Activated CD8-positive, alpha-beta memory T cell treated with anti-CD3 and anti-CD28 coated beads for 1 hour (primary cell): ENCODE data around the gene ZNF213.
A peak's percentile ranks its signal among the peaks of the same experiment; 100 is the strongest.
"Not testable (repeated sequence)": the region's sequence is repeated elsewhere in the genome, so short reads cannot be mapped to it uniquely, and the experiment has no call there.

ENCODE experiments used
- DNase-seq, 2 donors: peaks; one replicate each; pipeline ENCODE4 v3.0.0-alpha.2; 2020; ENCODE audit warnings: low read depth in 1 of 2; ENCODE audit errors: extremely low read depth in 1 of 2

Gene ZNF213

DNA sequence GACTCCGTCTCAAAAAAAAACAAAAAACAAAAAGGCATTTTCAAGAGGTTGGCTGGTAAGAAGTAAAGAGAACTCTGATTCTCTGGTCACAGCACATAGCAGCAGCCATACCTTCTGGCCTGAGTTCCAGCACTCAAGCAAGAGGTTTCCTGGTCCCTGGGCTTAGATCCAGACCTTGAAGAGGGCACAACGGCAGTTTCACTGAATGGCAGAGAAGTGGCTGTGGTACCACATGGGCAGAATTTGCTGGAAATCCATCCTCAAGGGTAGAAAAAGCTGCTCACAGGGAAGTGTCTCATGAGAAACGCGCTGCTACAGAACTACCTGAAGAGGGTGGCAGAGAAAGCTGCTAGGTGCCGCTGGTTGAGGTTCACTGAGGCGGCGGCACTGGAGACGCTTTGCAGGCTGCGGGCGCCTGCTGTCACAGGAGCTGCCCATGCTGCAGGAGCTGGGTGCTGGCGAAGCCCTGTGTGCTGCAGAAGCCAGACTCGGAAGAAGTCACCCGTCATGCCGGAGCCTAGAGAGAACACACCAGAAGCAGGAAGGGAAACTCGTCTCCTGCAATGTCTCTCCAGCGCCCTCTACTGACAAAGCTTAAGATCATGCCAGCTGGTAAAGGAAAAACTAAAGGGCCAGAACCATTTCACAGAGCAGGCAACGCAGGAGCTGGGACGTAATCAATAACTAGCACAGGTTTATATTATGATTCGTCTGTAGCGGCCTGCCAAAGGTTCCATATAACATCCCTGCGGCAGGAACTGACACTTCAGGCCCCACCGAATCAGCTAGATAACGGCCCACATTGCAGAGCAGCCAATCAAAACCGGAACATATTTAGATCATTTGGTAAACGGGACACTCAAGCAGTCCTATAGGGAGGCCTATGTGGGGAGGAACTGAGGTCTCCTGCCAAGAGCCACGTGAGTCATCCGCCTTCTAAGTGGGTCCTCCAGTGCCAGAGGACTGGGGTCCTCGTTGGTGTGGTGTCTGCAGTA, 5.4 kb upstream of the ZNF213 start:
- DNase-seq, result peak; percentile 52 to 65

DNA sequence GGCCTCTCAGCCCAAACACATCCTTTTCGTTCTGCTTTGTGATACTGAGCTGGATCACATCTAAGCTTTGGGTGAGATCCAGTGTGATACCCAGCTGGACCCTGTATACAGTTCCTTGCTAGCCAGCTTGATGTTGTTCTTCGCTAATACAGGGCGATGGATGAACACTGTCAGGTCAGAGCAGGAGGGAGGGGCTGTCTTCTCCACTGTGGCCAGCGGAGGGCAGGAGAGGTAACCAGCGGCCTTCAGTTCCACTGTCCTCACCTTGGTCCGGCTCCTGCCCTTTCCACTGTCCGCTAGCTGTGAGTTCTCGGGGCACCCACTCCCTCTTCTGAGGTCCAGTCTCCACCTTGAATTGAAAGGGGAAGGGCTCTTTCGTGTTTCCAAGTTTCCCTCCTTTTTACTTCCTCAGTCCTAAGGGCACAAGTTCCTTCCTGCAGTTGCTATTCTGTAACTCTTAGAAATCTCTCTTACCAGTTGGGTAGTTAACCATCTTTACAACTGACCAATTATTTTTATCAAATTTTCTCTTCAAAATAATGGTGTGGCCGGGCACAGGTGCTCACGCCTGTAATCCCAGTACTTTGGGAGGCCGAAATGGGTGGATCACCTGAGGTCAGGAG, 3.0 kb upstream of the ZNF213 start:
- no peak for DNase-seq

- DNase-seq, result no peak
Observed at GRCh38 chr16:3133844-3134243, 985 bp upstream of the ZNF213 start.

DNA sequence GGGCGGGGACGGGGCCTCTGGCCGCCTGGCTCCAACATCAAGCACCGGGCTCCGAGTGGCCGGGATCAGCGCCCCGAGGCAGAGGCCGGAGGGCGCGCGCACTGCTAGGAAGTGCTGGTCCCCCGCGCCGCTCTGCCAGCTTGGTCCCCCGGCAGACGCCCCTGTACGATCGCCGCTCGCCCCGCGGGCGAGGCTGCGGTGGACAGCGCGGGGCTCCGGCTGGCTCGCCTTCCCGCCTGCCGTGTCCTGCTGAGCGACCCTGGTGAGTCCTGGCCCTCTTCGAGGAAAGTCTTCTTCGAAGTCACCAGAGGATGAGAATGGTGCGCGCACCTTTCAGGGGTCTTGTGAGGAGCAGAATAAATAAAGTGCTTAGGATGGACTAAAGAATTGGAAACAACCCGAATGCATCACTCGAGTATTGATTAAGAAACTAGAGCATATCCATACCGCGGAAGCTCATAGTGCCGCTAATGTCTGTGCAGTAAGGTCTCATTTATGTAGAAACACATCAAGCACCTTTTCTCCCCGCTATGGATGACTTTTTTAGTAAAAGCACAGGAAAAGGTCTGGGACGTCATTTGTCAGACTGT, 392 bp downstream of the ZNF213 start:
- DNase-seq, result no peak

DNA sequence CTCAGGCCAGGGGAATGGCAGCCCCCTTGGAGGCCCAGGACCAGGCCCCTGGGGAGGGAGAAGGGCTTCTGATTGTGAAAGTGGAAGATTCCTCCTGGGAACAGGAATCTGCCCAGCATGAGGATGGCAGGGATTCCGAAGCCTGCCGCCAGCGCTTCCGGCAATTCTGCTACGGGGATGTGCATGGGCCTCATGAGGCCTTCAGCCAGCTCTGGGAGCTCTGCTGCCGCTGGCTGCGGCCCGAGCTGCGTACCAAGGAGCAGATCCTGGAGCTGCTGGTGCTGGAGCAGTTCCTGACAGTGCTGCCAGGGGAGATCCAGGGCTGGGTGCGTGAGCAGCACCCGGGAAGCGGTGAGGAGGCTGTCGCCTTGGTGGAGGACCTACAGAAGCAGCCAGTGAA, 2.4 kb downstream of the ZNF213 start:
- DNase-seq, result no peak

GRCh38 chr16:3138342-3138741, 3.5 kb downstream of the ZNF213 start:
- no peak for DNase-seq

DNA sequence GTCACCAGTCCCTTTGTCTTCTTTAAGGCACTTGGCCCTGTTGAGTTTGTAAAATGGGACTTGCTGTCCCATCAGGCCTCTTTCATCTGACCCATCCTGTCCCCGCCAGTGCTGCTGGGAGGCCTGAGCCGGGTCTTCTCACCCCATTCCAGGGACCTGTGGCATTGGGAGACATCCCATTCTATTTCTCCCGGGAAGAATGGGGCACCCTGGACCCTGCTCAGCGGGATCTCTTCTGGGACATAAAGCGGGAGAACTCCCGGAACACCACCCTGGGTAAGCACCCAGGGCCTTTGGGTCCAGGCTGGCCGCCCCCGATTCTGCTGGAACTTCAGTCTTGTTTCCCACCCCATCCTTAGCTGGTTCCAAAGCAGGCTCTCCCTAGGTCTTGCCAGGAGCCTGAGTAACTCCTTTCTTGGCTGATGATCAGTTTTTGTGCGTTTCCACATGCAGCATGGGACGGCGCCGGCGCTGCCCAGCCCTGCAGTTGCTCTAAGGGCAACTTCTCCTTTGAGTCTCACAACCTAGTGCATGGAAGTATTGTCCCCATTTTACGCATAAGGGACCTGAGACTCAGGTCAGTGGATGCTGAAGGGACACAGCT, 4.1 kb downstream of the ZNF213 start:
- no peak for DNase-seq

DNA sequence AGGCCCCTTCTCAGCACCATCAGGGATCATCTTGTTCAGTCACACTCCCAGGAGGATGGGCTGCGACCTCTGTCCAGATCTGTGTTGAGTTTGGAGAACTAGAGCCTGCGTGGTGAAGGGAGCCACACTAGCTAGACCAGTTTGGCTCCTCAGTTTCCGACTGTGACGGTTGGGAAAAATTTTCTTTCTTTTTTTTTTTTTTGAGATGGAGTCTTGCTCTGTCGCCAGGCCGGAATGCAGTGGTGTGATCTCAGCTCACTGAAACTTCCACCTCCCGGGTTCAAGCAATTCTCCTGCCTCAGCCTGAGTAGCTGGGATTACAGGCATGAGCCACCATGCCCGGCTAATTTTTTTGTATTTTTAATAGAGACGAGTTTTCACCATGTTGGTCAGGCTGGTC, 4.7 kb downstream of the ZNF213 start:
- DNase-seq, result not testable (repeated sequence)

- no peak for DNase-seq
Observed at GRCh38 chr16:3140603-3141427, 6.0 kb downstream of the ZNF213 start.

- no peak for DNase-seq
Observed at GRCh38 chr16:3141781-3142311, 7.0 kb downstream of the ZNF213 start.

DNA sequence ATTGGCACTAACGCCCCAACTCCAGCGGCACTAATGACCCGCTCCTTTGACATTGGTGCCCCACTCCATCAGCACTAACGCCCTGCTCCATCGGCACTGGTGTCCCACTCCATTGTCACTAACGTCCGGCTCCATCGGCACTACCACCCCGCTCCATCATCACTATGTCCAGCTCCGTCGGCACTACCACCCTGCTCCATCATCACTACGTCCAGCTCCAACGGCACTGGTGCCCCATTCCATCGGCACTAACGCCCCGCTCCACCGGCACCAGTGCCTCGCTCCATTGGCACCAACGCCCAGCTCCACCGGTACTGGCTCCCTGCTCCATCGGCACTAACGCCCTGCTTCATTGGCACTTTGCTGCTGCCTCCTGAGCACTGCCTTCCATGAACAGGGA, 7.5 kb downstream of the ZNF213 start:
- DNase-seq, result no peak

- DNase-seq, result no peak
Observed at GRCh38 chr16:3142770-3143169, 7.9 kb downstream of the ZNF213 start.

DNA sequence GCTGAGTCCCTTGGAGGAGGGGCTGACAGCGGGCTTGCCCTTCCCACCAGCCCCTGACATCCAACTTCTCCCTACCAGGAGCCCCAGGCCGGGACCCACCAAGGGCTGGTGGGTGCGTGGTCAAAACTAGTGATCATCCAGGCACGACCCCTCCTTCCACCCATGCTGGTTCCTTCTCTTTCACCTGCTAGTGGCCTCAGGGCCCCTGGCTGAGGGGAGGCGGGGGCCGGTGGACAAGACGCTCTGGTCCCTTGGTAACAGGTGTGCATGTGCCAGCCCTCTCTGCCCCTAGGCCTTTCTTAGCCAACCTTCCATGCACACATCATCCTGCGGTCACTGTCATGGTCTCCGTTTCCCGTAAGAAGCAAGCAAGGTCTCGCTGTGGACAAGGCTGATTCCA, 8.4 kb downstream of the ZNF213 start:
- DNase-seq, result no peak

DNA sequence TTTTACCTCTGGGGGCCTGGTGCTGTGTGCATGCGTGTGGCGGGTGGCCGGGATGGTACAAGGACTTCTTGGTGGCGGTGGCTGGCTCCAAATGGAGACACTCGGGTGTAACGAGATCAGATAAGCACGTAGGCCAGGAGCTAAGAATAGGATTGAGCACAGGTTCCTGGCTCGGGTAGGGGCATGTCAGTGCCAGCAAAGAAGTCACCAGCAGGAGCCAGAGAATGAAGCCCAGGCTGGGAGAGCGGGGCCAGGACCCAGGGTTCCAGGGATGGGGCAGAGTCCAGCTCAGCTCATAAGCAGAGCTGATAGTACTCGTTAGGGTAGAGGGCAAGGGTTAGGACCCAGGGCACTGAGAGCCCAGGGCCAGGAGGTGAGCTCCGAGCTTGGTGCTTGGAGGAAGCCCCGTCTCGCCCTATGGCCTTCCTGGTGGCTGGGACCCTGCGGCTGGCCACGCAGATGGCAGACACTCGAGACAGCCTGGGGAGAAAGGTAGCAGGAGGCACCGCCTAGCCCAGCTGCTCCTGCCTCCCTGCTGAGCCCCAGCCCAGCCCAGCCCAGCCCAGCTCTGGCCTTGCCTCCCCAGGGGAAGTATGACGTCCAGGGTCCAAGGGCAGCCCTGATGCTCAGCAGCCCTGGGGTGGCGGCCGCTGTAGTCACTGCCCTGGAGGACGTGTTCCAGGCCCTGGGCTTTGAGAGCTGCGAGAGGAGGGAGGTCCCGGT, 8.9 kb downstream of the ZNF213 start:
- no peak for DNase-seq

DNA sequence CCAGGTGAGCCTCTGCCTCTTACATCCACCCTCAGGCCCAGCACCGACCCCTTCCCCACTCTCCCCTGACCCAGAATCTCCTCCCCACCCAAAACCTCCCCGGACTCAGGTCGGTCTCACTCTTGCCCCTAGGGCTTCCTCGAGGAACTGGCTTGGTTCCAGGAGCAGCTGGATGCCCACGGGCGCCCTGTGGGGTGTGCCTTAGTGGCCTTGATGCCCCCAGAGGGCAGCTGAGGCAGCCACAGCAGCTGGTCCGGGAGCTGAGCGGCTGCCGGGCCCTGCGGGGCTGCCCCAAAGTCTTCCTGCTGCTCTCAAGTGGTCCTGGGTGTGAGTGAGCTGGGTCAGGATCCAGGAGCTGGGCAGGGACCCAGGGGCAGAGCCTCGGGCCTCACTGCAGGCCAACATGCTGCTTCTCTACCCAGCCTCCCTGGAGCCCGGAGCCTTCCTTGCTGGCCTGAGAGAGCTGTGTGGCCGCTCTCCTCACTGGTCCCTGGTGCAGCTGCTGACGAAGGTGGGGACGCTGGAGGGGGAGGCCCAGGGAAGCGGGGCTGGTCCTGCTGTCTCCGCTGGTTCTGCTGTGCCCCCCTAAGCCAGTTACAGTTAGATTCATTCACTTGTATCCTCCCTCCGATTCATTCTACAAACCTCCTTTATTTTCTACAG, 9.6 kb downstream of the ZNF213 start:
- no peak for DNase-seq

DNA sequence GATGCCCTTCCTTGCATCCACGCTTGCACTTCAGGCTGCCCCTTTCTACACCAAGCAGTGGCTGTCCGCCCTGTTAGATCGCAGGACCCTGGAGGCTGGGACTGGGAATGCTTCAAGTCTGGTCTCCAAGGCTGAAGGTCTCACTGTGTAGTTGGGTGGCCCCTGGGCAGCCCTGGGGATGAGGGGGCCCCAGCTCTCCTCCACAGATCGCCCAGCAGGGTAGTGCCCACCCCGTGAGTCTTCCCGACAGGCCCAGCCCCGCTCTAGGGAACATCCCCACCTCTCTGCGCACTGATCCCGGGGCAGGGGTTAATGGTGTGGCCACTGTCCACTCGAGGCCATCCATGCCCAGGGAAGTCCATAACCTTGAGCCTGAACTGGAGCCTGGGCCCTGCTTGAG, 10.3 kb downstream of the ZNF213 start:
- DNase-seq, result no peak

GRCh38 chr16:3145660-3146059, 10.8 kb downstream of the ZNF213 start:
- no peak for DNase-seq

DNA sequence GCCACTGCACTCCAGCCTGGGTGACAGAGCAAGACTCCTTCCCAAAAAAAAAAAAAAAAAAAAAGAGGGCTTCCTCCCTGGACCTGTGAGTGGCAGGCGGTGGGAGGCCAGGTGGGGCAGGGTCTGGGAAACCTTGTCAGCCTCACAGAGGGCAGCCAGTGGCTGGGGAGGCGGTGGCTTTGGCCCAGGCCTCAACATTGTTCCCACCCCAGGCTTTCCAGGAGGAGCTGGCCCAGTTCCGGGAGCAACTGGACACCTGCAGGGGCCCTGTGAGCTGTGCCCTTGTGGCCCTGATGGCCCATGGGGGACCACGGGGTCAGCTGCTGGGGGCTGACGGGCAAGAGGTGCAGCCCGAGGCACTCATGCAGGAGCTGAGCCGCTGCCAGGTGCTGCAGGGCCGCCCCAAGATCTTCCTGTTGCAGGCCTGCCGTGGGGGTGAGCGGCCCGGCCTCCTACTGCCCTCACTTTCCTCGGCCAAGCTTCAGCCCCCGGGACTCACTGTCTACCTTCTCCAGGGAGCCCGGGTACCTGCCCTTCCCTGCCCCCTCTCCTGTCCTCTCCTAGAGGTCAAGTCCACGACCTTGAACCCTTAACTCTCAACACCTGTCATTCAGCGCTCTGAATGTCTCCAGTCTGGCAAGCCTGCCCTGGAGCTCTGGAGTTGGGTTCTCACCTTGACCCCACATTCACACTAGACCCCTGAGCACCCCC, 12.4 kb downstream of the ZNF213 start:
- DNase-seq, result no peak

GRCh38 chr16:3147757-3148104, 12.9 kb downstream of the ZNF213 start:
- no peak for DNase-seq
